HL-60 (cell line): Measurements from ENCODE around the gene TRIB2.

Source experiments
- DNase-seq, 2 experiments: peaks; one replicate each; pipeline ENCODE4 v3.0.0-alpha.2; 2010 to 2020; ENCODE audit warnings: low read depth in 1 of 2, low spot score in 1 of 2
- H3K27ac ChIP-seq: fragments of 250-450 bp; sonication (Bioruptor Pico); replicated peaks from 2 replicates; pipeline ENCODE4 v1.5.1; 2020; ENCODE audit warnings: mild to moderate bottlenecking, moderate library complexity
- H3K27me3 ChIP-seq: fragments of 250-450 bp; sonication (Bioruptor Pico); 2 replicates; pipeline ENCODE4 v1.5.1; 2021; ENCODE audit warnings: mild to moderate bottlenecking, moderate library complexity; ENCODE audit not compliant: insufficient read depth, poor library complexity, severe bottlenecking
- H3K4me3 ChIP-seq: replicated peaks from 2 replicates; pipeline ENCODE4 v1.5.1; 2011; ENCODE audit warnings: mild to moderate bottlenecking, control low read depth, low read length; ENCODE audit not compliant: insufficient read depth
- GABPA ChIP-seq: IDR thresholded peaks from 2 replicates; pipeline ENCODE4 v1.6.1; 2012; ENCODE audit warnings: low read depth
- POLR2AphosphoS5 ChIP-seq: IDR thresholded peaks from 2 replicates; pipeline ENCODE4 v1.6.1; 2012; ENCODE audit warnings: low read depth
- REST ChIP-seq: IDR thresholded peaks from 2 replicates; pipeline ENCODE4 v1.6.1; 2012; ENCODE audit warnings: low read depth; ENCODE audit not compliant: insufficient replicate concordance
- SPI1 ChIP-seq: IDR thresholded peaks from 2 replicates; pipeline ENCODE4 v1.6.1; 2012; ENCODE audit warnings: low read depth, mild to moderate bottlenecking, borderline replicate concordance
- TF ChIP-seq, protein P1 (sequence below): IDR thresholded peaks from one replicate; pipeline ENCODE4 v1.5.1; 2011; ENCODE audit warnings: low read length, control low read depth, inconsistent platforms; ENCODE audit not compliant: insufficient read depth

Gene TRIB2

GRCh38 chr2:12700989-12701388, 15.7 kb upstream of the TRIB2 start:
- no peak overlapping the region for H3K27ac ChIP-seq

DNA sequence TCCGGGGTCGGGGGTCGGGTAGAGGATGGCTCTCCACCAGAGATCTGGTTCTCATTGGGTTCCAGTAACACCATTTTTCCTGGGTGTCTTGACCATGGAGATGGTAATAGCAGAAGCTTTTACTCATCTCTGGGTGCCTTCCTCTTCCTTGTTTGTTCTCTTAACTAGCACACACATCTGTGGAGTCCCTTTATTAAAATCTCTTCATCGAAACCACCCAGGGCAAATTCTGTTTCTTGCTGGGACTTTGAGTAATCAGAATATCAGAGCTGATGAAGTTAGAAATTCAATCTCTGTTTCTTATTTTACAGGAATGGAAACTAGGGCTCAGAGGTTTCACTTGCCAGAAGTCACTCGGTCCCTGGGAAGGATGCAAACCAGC, 15.0 kb upstream of the TRIB2 start:
- no peak overlapping the region for H3K27ac ChIP-seq
- H3K4me3 ChIP-seq, result no peak overlapping the region
- no peaks in the 10 kb centered on the region for H3K27me3 ChIP-seq

More at GRCh38 chr2:12700989-12701388, 15.7 kb upstream of the TRIB2 start:
- no peak for DNase-seq
- H3K27me3 ChIP-seq, result no peaks in the 10 kb centered on the region
- no peak overlapping the region for H3K4me3 ChIP-seq
- TF ChIP-seq GABPA (no peak), POLR2AphosphoS5 (no peak)
- TF ChIP-seq, protein P1, sequence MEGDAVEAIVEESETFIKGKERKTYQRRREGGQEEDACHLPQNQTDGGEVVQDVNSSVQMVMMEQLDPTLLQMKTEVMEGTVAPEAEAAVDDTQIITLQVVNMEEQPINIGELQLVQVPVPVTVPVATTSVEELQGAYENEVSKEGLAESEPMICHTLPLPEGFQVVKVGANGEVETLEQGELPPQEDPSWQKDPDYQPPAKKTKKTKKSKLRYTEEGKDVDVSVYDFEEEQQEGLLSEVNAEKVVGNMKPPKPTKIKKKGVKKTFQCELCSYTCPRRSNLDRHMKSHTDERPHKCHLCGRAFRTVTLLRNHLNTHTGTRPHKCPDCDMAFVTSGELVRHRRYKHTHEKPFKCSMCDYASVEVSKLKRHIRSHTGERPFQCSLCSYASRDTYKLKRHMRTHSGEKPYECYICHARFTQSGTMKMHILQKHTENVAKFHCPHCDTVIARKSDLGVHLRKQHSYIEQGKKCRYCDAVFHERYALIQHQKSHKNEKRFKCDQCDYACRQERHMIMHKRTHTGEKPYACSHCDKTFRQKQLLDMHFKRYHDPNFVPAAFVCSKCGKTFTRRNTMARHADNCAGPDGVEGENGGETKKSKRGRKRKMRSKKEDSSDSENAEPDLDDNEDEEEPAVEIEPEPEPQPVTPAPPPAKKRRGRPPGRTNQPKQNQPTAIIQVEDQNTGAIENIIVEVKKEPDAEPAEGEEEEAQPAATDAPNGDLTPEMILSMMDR, result no peak

GRCh38 chr2:12702168-12703121, 14.3 kb upstream of the TRIB2 start:
- Histone ChIP-seq H3K4me3 (no peak overlapping the region), H3K27me3 (no peaks in the 10 kb centered on the region), H3K27ac (no peak overlapping the region)
- TF ChIP-seq GABPA (no peak), POLR2AphosphoS5 (no peak), REST (no peak), SPI1 (no peak)
- TF ChIP-seq, protein P1, result no peak
- no peak for DNase-seq

More for the DNA sequence above, 15.0 kb upstream of the TRIB2 start:
- DNase-seq, result no peak
- no peak for TF ChIP-seq POLR2AphosphoS5
- no peak for TF ChIP-seq REST
- no peak for TF ChIP-seq SPI1
- TF ChIP-seq GABPA, result no peak
- TF ChIP-seq, protein P1, result no peak
